ENCODE data around the gene PSKH1.
"Not testable (repeated sequence)": the region's sequence is repeated elsewhere in the genome, so short reads cannot be mapped to it uniquely, and the experiment has no call there.

The PSKH1 gene

GRCh38 chr16:67892899-67893742, at the start of gene PSKH1:
Gene PSKH1 (plus strand): TSS chr16:67893254. CDS start chr16:67908750, 15,496 bp downstream.
- peak; percentile 90 to 95 for DNase-seq (ENCODE audit: low read depth in 2 of 2)

- DNase-seq (ENCODE audit: low read depth in 2 of 2) = no peak
Observed at GRCh38 chr16:67843343-67843765, 49.7 kb upstream of the PSKH1 start.

- no peak for DNase-seq (ENCODE audit: low read depth in 2 of 2)
Observed at GRCh38 chr16:67844497-67844896, 48.6 kb upstream of the PSKH1 start.

DNA sequence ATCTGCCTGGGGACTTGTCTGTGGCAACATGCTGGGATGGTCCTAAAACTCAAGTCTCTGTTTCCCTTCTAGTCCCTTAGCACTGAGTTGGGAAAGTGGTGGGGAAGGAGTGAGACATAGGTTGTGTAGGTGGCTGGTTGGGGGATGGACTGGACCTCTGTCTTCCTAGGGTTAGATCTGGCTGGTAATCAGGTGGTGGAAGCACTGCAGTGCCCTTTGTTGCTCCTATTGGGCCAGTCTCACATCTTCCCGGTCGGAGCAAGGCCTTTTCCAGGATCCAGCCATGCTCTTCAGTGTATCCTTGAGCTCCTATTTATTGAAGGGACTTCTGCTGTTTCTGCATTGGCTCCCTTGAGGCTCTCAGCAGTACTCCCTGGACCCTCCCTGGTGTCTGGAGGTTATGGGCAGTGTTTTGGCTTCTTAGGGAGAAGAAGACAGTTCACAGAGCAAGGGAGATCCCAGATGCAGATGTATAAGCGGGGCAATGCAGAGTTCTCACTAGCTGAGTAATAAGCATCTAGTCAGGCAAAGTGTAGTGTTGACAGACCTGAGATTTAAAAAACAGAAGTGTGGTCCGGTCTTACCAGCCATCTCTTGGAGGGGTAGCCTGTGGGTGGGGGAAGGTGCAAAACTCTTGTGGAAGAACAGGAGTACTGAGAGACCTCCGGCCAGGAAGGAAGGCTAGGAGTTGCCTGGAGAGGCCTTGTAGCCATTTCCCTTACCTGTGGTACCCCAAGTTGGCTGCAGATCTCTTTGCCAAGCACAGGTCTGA, 47.6 kb upstream of the PSKH1 start:
- DNase-seq (ENCODE audit: low read depth in 2 of 2) = no peak

DNA sequence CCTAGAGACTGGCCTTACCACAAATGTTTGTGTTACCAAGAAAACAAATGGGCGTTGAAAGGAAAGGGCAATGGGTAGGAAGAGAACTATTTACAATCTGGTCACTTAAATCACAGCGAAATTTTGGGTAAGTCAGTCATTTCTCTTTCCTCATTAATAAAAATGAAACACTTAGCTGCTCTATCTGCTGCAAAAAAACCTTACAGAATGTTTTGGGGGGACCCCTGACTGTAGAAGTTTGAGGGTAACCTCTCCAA, 47.1 kb upstream of the PSKH1 start:
- no peak for DNase-seq (ENCODE audit: low read depth in 2 of 2)

- DNase-seq (ENCODE audit: low read depth in 2 of 2) = peak; percentile 92 to 94
Observed at GRCh38 chr16:67846320-67847063, 46.6 kb upstream of the PSKH1 start, which contains the start of gene NUTF2. Gene NUTF2 (plus strand): TSS chr16:67846933. CDS start chr16:67865131, 18,198 bp downstream.

DNA sequence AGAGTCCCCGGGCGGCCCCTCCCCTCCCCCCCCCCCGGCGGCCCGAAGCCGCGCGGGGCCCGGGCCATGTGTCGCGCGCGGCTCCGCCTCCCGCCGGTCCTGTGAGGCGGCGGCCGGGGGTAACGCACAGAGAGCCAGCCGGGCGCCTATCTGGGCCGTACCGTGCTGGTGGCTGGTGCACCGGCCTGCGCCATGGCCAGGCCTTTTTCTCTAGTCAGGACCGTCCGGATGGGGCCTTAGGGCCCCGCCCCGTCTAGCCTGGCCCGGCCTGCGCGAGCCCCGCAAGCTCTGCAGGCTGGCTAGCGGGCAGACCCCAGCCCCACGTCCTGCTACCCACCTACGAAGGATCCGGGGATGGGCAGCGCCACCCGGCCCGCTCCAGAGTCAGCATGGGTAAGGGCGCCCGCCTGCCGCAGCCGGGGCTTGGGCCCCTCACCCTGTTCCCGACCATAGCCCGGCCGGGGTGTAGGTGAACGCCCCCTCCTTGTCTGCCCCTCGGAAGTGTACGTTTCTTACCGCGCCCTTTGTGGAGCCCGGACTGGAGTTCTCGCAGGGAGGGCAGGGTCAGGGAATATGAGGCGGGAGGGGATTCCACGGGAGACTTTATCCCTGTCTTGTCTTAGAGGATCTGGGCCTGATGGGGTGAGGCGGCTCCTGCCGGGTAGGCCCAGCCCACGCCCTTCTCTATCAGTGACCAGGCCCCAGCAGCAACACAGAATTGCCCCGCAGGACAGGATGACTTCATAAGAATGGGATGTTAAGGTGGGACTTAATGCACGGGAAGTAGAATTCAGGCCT, 45.8 kb upstream of the PSKH1 start, which contains the start of gene CENPT:
TSS of gene CENPT (minus strand) at position 630 of the 798 bp plus-strand sequence. CDS start 13,834 bp downstream, outside the sequence.
- no peak for DNase-seq (ENCODE audit: low read depth in 2 of 2)

DNA sequence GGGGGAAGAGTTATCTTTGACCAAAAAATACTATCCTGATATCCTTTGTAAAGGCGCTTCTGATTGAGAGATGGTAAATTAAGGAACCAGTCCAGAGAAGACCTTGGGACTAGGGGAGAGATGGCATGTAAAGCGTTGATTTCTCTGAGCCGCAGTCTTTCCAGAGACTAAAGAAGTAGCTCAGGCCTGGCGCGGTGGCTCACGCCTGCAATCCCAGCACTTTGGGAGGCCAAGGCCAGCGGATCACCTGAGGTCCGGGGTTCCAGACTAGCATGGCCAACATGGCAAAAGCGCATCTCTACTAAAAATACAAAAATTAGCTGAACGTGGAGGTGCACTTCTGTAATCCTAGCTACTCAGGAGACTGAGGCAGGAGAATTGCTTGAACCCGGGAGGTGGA, 44.9 kb upstream of the PSKH1 start:
- no peak for DNase-seq (ENCODE audit: low read depth in 2 of 2)

- DNase-seq (ENCODE audit: low read depth in 2 of 2) = no peak
Observed at GRCh38 chr16:67853670-67854069, 39.4 kb upstream of the PSKH1 start.

- DNase-seq (ENCODE audit: low read depth in 2 of 2) = no peak
Observed at GRCh38 chr16:67855789-67856188, 37.3 kb upstream of the PSKH1 start.

DNA sequence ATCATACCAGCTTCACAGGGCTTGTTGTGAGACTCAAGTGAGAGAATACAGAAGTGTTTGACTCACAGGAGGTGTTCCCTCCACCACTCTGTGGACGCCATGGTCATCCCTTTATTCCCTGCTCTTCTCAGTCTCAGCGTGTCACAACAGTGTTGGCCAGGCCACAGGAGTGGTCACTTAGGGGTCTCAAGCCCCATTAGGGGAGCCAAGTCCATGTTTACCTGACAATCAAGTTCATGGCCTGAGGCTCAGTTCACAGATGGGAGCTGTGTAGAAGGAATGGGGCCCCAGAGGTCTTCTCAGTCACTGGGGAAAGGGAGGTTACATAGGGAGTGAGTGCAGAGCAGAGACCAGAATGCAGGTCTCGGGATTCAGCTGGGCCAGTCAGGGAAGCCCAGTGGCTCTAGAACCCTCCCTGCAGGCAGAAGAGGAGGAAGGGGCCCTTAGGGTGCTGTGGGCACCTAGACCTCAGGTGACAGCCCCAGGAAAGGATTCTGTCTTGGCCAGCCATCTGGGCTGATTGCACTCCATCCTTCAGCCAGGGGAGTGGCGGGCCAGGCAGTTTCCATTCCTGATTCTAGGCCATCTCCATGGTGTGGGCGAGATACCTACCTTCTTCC, 36.0 kb upstream of the PSKH1 start:
- no peak for DNase-seq (ENCODE audit: low read depth in 2 of 2)

GRCh38 chr16:67857547-67858233, 35.4 kb upstream of the PSKH1 start:
- DNase-seq (ENCODE audit: low read depth in 2 of 2) = no peak

DNA sequence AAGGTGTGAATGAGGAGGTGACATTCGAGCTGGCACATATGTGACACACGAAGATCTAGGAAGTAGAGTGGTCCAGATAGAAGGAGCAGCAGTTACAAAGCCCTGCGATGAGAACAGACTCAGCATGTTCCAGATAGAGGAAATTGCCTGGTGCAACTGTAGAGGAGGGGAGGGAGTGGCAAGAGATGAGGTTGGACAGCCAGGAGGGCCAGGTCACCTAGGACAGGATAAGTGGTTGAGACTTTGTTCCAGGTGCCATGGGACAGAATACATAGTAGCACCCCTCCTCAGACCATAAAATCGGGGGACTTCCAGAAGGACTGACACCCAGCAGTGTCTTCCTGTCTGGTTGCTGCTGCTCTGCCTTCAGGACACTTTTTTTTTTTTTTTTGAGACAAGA, 34.6 kb upstream of the PSKH1 start:
- DNase-seq (ENCODE audit: low read depth in 2 of 2) = no peak

DNA sequence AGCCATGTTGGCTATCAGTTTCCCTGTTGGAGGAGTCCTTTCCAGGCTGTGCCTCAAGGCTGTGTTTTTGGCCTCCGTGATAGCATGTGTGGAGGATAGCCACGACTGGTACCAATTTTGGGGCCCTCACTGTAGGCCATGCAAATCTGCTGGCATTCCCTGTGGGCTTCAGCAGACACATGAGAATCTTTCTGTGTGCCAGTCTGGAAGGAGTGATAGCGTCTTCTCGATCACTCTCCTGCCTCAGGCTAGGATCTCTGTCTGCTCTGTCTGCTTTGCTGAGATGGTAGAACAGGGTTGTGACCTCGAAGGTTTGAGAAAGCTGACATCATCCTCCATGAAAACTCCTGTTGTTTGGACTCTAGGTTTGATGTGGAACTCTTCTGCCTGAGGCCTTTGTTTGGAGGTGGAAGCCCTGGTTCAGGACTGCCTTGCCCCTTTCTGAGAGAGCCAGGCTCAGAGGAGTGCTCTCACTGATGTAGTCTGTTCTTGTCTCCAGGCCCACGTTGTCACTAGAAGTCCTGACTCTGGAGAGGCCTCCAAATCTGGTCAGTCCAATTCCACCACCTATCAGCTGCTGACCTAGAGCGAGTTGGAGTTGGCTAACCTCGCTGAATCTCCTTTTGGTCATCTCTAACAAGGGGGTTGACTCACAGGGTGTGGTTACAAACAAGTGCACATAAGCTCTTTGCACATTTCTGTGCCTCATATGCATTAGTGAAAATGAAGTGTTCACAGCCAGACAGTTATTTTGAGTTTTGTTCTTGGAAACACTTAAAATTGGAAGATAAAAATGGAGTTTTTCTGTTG, 32.3 kb upstream of the PSKH1 start:
- DNase-seq (ENCODE audit: low read depth in 2 of 2) = no peak

- DNase-seq (ENCODE audit: low read depth in 2 of 2) = no peak
Observed at GRCh38 chr16:67861877-67862276, 31.2 kb upstream of the PSKH1 start.

GRCh38 chr16:67862623-67863583, 30.2 kb upstream of the PSKH1 start:
- DNase-seq (ENCODE audit: low read depth in 2 of 2) = no peak

- DNase-seq (ENCODE audit: low read depth in 2 of 2) = not testable (repeated sequence)
Observed at GRCh38 chr16:67864044-67864443, 29.0 kb upstream of the PSKH1 start.

DNA sequence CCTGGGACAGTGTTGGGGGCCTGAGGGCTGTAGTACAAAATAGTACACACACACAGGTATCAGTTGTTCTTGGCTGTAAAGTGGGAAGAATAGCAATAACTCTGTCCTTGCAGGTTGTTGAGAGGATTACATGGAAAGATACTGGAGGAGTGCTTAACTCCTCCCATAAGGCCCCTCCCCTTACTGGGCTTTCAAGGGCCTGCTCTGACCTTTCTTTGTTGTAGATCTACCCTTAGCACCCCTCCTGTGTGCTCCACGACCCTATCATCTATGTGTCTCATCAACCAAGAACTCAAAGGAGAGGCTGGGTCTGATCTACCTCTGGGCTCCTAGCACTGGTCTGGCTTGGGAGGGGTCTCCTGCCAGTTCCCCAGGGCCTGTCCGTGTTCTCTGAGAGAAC, 28.5 kb upstream of the PSKH1 start:
- no peak for DNase-seq (ENCODE audit: low read depth in 2 of 2)

Measured in stimulated activated CD8-positive, alpha-beta memory T cell treated with anti-CD3 and anti-CD28 coated beads, Interleukin-2, amount 100 ng/mL, for 48 hours (primary cell).